ENCODE data around the gene GHRL. TPM values are rescaled to one million over a fixed set of nuclear protein-coding genes. Genes with fewer than 3 reads are reported as not detected.

GHRL gene, protein sequence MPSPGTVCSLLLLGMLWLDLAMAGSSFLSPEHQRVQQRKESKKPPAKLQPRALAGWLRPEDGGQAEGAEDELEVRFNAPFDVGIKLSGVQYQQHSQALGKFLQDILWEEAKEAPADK
- total RNA-seq = not detected in 2 replicates

DNA sequence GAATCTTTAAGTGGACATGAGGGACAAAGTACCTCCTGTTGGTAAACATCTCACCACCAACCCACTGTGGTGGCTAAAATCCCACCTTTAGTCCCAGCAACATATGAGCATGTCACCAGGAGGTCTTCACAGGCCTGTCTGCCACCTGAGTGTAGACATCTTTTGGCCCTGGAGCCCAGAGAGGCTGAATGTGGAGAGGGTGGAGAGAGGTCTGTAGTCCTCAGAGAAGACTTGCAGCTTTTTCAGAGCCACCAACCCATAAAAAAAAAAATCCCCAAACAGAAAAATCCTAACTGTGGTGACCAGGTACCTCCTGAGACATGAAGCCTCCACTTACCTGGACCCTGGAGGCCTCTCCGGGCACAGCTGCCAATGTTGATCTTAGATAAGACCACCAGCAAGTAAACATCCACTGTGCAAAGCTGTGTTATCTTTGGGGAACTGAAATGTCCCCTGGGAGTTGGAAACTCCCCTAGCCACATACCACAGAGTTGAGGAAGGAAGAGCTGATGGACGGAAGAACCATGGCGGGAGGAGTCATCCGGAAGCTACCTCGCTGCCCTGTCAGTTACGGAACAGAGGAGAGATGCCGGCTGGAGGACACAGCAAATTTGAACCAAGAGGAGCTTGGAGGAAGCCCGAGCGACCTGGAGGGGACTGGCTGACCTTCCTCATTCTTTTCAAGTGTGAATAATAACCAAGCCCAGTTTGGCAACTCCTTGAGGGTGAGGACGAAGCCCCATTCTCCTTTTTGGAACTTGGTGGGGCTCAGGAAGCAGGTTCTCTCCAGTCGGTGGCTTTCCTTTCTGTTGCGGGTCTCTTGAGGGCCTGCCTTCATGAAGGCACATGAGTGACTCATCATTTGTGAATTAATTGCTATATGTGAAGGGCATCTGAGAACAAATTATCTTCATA, at the start of gene GHRL:
Gene GHRL (minus strand): TSS at position 443 of the 915 bp plus-strand sequence. CDS start 2,767 bp downstream, outside the sequence.
- no peak for DNase-seq (ENCODE audit: low read depth)

DNA sequence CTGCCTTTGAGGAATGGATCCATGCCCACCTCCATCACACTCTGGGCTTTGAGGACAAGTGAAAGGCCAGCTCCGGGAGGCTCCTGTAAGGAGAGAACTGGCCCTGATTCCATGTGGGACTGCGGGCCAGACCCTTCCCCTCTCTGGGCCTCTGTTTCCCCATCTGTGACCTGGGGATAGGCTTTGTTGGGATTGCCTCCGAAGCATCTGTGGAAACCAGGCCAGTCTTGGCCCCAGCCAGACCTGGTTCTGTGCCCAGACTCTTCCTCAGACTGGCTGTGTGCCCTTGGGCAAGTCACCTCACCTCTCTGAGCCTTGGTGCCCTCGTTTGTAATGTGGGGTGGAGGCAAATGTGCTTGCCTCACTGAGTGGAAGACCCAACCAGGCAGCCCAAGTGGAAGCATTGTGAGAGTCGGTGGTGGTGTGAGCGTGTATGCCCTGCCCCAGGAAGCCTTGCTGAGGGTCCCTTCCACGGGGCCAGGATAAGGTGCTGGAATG, 49.2 kb upstream of the GHRL start:
- DNase-seq (ENCODE audit: low read depth) = no peak

DNA sequence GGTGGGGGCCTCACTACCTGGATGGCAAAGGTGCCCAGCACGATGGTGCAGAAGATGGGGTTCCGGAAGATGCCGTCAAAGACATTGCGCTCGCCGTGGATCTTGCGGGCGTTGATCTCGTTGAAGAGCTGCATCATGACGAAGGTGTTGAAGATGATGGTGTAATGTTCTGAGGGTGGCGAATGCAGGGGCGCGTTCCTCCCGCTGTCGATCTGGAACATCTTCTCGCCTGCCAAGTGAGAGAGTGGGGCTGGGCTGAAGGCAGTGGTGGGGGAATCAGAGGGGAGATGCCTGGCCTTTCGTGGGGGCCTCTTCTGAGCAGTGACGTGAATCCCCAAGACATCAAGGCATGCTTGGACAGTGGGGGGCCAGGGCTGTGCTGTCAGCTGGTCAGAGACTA, 47.7 kb upstream of the GHRL start:
- DNase-seq (ENCODE audit: low read depth) = no peak

DNA sequence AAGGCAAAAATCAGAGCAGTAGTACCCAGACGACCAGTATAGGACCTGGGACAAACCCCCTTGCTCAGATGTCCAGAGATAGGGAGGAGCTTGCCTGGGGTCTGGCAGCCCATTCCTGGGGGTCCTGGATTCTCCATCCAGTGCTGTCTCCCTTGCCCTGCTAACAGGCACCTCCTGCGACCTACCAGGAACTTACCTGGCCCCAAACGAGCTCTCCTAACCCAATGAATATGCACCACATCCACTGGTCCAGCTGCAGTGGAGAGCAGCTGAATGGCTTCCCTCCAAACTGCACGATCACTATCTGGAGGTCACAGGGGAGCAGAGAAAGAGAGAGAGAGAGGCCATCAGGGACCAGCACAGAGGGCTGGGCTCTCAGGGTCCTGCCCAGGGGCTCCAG, 47.3 kb upstream of the GHRL start:
- DNase-seq (ENCODE audit: low read depth) = no peak

DNA sequence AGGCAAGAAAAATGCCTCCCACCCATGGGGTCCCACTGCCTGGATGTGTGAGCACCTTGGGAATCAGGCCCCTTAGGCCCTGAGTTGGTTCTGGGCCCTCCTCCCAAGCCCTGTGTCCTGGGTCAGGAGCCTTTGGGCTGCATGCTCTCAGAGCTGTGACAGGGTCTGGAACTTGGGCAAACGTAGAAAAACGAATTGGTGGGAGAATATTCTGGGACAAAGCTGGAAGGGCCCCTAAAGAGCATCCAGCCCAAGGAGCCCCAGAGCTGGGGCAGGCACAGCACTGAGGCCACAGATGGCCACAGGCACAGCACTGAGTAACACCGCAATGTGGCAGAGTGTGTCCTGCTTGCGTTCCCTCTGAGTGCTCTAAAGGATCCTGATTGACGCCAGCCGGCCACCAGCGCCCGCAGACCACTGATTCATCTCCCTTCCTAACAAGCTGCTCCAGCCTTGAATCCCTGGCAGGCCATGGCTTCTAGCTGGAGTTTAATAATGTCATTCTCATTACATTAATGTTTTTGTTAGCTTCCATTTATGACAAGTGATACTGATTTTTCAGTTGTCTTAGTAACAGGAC, 46.7 kb upstream of the GHRL start:
- no peak for DNase-seq (ENCODE audit: low read depth)

DNA sequence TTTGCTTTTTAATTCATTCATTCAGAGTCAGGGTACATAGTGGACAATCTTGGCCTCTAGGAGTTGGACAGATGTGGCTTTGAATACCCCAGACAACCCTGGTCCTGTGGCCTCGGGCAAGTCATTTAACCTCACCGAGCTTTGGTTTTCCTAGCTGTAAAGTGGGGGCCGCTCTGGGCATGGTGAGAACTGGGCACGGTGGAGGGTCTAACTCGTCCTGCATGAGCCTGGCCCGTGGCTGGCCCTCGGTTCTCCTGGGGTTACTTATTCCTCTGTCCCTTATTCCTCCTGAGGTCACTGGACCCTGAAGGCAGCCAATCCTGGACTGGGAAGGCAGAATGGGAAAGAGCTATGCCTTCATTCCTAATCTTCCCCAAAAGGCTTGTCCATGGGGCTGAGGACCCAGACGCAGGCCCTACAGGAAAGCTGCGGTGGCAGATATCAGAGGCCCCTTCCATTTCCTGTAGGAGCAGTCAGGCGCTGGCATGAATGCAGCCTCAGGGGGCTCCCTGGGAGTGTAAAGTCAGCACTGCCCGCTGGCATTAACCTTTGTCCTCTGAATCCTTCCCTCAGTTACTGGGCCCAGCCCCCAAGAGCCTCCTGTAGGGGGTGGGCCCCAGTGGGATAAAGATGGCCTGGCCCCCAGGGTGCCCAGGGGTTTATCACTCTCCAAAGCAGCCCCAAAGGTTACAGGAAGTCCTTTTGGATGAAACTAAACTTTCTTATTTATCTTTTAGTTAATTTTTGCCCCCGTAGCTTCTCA, 46.0 kb upstream of the GHRL start:
- DNase-seq (ENCODE audit: low read depth) = no peak

DNA sequence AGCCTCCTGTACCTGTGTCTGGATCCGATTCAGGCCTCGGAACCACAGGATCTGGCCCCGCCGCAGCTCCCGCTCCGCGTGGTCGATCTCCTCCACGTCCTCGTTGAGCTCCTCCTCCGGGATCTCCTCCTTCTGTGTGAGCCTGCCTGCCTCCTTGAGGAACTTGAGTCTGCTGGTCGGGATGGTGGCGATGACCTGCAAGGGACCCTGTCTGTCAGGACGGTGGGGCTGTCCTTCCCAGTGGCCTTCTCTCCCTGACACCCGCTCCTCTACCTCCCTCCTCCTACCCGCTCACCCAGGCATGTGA, 45.4 kb upstream of the GHRL start:
- DNase-seq (ENCODE audit: low read depth) = no peak

DNA sequence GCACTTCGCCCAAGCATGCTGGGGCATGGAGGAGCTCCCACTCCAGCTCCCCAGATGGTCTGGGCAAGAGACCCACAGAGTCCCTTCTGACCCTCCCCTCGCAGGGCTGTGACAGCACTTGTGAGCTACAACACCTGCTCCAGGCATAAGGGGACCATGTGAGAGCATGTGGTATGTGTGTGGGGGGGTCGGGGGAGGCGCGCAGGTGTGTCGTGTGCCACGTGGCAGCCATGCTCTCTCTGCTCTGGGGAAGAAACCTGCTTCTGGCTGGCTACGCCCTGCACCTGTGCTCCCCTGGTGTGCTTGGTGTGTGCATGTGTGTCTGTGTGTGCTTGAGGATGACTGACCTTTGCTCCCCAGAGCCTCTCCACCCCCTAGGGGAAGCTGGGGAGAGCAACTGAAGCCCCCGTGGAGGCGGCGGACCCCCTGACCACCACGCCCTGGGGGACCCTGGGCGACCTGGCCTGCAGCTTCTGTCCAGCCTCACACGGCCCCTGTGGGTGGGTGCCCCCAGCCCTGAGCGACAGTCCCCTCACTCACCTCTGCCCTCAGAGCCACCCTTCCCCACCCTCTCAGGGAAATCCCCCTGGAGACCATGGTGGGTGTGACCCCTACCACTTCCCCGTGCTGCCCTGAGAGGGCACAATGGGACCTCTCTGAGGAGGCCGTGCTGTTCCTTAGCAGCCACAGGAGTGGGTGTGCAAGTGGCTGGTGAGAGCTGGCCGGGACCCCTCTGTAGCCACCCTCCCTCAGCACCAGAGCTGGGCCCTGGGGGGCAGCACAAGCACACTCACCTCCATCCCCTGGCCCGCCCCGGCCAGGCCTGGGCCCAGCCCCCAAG, 44.8 kb upstream of the GHRL start:
- DNase-seq (ENCODE audit: low read depth) = no peak

DNA sequence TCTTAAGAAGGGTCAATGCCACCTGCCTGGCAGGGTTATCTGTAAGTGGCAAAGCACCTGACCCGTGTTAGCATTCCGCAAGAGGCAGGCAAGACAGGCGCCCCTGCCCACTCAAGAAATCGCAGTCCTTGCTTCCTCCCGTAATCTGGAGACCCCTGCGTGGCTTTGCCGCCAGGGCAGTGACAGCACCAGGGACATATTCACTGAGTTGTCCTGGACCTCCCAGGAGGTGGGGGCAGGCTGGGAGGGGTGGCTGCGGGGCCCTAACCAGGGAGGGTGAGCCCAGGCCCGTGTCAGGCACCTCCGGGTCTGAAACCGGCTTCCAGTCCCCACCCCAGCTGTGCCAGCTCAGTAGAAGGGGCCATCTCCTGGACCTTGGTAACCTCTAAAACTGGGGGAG, 44.0 kb upstream of the GHRL start:
- no peak for DNase-seq (ENCODE audit: low read depth)

DNA sequence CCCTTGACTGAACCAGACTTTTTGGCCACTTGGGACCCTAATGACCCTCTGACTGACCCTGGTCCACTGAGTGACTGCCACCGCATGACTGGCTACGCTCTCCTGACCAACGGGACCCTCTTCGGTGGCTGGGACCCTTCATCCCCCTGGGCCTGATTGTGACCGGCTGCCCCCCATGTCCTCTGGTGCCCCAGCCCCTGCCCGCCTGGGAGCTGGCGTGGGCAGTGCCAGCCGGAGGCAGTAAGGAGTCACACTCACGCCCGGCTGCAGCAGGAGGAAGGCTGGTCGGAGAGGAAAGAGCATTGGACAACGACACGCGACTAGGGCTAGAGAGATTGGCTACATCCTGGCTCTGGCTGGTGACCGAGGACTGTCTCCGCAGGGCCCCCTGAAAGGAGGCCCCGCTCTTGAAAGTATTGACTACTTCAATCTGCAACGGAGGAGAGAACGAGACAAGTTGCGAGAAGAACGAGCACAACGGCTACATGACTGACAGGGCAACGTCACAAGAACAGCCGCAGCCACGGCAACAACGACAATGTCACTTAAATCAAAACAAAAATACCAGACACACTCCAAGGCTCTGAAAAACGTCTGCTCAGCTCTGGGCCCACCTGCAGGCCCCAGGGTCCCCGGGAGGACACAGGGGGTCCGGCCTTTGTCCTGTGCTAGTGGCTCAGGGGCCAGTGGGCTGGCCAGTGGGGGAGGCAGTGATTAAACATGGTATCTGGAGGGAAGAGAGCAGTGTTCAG, 43.3 kb upstream of the GHRL start:
- no peak for DNase-seq (ENCODE audit: low read depth)

DNA sequence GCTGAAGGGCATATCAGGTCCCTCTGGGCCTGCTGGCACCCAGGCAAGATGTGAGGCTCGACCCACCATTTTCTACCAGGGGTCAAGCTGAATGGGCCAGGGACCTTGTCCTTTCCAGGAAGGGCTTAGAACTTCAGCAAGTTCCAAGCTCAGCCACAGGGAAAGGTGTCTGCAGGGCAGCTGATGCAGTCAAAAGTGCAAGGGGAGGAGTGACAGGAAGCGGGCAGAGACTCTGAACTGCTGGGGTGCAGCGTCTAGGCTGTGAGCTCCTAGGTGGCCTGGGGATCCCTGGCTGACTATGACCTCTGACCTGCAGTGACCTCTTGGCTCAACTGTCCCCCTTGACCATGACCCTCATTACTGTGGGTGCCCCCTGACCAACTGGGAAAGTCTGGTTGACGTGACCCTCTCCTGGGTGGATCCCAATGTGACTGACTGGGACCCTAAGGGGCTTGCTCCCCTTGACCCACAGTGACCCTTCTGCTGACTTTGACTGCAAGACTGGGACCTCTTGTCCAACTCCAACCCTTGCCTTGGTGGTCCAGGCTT, 42.5 kb upstream of the GHRL start:
- no peak for DNase-seq (ENCODE audit: low read depth)

DNA sequence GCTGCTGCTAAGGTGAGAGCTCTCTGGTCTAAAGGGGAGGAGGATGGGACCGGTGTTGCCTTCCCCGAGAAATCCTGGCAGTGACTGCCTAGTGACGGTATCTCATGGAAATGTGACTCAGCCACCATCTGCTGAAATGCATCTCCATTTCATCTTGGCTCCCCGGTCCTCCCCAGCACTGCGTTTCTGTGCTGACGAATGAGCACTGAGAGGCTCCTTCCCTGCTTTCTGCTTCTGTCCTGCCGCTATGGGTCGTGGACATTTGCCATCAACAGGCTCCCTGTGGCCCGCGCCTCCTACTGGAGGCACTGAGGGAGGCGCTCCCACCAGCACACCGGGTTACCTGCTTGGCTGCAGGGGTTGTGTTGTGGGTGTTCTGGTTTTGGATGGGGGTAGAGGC, 41.7 kb upstream of the GHRL start:
- no peak for DNase-seq (ENCODE audit: low read depth)

DNA sequence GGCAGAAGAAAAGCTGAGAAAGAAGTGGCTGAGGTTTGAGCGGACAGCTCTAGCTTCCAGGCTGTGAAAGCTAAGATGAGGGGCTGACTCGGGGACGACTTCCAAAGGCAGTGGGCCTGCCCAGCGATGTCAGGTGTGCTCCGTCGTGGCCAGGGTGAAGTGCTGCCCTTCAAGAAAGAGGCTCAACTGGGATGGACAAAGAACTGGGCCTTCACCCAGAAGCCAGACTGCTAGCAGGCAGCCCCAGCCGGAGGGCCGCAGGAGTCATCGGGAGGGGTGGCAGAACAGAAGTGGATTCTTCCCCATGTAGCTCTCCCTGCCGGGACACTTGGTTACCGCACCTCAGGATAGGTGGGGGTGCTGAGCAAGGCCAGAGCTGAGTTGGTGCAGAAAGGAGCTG, 41.3 kb upstream of the GHRL start:
- DNase-seq (ENCODE audit: low read depth) = no peak

DNA sequence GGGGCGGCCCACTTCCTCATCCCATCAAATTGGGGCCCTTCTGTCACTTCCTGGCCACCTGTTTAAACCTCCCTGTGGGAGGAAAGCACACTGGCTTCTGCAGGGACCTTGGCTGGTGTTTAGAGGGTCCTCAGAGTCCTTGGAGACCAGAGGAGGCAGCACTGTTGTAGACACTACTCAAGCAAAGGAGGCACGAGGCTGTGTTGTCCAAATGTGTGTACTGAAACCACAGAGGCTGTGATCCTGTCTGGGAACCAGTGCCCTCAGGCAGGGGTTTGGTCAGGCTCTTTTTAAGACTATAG, 40.6 kb upstream of the GHRL start:
- DNase-seq (ENCODE audit: low read depth) = no peak

DNA sequence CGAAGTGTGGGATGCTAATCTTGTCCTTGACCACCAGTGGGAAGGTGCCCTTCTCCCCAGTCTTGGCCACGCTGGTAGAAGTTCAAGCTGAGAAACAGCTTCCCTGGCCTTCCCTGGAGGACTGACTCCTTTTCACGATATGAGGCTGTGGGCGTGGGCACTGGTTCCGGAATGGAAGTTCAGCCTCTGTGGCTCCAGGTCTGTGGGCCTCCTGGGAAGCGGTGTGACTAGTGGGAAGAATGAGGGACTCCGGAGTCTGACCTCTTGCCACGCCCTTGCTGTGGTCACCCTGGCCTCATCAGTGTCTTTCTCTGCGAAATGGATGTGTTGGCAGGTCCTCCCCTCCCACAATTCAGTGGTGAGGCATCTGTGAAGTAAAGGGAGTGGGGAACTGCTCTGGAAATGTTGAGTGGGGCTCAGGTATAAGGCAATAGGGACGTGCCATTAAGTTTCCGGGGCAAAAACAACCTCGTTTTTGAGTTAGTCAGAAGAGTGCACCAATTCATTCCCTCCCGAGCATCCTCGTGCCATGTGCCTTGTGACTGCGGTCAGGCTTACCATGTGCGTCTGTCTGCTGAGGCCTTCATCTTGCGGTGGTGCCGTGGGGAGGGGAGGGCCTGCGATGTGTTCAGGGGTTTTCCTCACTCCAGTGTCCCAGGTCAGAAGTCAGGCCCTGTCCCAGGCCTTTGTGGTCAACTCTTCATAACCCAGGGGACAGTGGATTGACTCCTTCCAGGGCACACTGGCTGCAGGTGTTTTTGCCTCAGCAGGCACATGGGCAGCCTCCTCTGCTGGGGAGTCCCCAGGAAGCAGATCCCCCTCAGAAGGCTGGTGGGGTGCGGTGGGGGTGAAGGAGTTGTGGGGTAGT, 40.0 kb upstream of the GHRL start:
- DNase-seq (ENCODE audit: low read depth) = no peak

DNA sequence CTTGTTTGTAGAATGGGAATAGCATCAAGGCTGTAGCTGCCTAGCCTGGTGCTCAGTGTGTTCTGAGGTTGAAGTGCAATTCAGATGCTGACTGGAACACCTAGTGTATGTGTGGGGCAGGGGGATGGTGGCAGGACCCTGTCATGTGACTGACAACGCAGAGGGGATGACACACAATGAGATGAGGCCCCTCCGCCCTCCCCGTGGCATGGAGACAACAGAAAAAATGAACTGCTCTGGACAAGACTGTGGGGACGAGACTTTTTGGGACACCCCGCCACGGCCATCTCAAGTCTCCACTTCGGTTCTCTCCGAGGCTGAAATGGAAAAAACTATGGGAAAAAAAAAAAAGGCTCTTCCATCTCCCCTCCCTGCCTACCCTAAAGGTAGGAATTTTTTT, 38.6 kb upstream of the GHRL start:
- no peak for DNase-seq (ENCODE audit: low read depth)

DNA sequence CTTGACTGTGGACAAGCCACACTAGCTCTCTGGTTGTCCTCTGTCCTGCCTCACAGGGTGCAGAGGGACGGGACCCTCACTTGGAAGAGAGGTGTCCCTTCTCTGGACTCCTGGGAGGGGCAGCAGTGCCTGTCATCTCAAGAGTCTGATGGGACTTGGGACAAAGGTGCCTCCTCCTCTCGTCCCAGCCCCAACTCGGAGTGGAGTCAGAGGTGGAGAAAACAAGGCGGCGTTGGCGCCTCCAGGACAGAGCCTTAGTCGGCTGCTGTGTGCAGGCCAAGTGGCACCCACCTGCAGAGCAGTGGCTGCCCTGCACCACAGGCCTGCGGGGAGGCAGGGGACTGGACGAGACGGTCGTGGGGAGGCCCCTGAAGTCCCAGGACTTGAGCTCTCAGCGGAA, 37.6 kb upstream of the GHRL start:
- no peak for DNase-seq (ENCODE audit: low read depth)

DNA sequence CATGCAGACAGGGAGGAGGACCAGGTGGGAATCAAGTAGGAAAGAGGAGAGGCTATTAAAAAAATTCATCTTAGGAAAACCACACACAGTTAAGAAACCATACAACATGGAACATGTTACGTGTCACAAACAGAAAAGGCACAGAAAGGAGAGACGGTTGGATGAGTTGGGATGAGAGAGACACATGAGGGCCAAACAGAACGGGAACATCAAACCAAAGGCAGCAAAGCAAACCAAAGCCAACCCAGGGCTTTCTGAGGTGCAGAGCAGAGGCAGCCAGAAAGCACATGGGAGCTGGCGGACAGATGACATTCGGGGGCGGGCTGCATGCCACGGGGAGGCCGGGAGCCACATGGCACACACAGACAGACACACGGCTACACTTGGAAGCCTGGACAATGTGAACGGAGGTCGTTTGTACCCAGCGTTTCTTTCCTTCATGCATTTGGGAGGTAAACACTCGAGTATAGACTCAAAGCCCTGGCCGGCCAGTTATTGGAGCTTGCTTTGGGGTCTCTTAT, 36.8 kb upstream of the GHRL start:
- DNase-seq (ENCODE audit: low read depth) = no peak

DNA sequence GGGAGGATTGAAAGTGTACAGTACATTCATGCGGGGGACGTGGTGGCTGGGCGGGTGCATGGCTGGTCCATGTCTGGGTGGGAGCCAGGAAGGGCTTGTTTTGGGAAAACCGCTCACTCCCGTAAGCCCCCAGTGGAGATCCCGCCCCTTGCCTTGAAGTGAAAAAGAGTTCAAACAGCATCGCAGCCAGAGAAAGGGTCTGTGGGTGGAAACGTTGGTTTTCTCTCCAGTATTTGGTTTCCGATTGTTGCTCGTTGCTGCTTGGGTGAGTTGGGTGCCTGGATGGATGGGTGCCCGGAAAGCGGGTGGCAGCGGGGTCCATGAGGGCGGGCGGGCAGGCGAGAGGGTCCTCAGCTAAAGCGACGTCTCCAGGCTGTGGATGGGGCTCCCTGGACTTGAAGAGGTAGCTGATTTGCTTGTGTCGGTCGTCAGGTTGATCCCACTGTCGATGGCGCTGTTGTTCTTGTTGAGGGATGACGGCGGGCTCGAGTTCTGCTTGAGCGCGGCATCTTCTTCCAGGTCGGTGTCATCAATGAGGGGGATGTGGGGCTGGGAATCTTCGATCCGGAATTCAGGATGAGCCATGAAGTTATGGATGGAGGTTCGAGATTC, 35.8 kb upstream of the GHRL start:
- no peak for DNase-seq (ENCODE audit: low read depth)
